Measurements from ENCODE around the gene B3GNT7. TPM values are rescaled to one million over a fixed set of nuclear protein-coding genes. Genes with fewer than 3 reads are reported as not detected.

The B3GNT7 gene
- total and polyA plus RNA-seq, 4 donors, result 0.74 to 1.7 (median 1.0) TPM

DNA sequence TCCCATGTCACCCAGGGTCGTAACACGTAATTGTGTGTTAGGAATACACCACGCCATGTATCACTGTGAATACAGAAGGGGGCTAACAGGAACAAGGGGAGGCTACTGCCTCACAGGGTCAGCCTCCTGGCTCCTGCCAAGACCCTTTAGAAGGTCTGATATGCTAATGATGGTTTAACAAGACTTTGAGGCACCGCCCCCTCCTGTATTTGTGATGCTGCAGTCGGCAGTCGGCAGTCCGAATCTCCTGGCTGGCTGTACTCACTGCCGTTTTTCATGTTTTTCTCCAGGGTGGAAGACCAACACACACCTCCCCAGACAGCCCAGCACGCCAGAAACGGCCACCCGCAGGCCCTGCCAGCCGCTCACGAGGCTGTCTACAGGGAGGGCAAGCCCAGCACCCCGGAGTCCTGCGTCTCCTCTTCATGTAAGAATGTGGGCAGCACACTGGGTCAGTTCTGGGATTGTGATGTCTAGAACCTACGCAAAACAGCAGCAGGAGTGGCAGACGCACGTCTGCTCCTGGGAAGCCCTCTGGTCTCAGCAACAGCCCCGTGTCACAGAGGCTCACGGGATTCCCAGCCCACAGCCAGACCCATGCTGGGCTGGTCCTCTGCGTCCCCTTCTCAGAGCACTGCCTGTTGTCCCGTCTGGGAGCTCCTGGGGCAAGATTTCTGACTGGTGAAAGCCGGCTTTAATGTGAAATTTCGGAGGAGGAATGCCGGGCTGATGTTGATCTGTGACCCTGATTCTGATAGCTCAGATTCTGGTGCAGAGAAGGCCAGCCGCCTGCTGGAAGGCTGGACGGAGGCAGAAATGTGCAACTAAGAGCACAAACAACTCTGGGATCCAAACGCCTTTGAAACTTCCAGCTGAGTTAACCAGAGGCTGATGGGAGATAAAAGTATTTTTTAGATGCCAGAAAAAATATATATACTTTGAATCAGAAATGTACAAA, 39.7 kb upstream of the B3GNT7 start (continued):
- no peak for TF ChIP-seq NR2F2 (IDR thresholded peaks at IDR 0.05)

GRCh38 chr2:231356466-231356844, 39.1 kb upstream of the B3GNT7 start:
- Histone ChIP-seq H3K27ac (ENCODE audit: low read depth in 1 of 2, low read length in 2 of 2) (no peak overlapping the region), H3K9me3 (ENCODE audit: control insufficient read depth in 4 of 4, low read length in 3 of 4) (no peaks in the 10 kb centered on the region), H3K36me3 (ENCODE audit: control insufficient read depth in 4 of 4, insufficient read depth in 3 of 4, low read depth in 1 of 4, low read length in 3 of 4) (no peaks in the 10 kb centered on the region), H3K4me1 (ENCODE audit: control insufficient read depth in 4 of 4, insufficient read depth in 4 of 4, low read length in 3 of 4) (no peaks in the 10 kb centered on the region), H3K27me3 (ENCODE audit: control insufficient read depth in 4 of 4, insufficient read depth in 4 of 4, low read length in 3 of 4) (no peaks in the 10 kb centered on the region), H3K9ac (ENCODE audit: low read depth in 1 of 2, low read length in 2 of 2) (no peak overlapping the region), H3K4me3 (ENCODE audit: low read depth in 1 of 3, low read length in 3 of 3) (no peak overlapping the region)
- TF ChIP-seq EGR1 (IDR thresholded peaks at IDR 0.05; ENCODE audit: low read depth in 2 of 2) (no peak), NR2F2 (IDR thresholded peaks at IDR 0.05) (no peak), RXRA (IDR thresholded peaks at IDR 0.05) (no peak), JUND (IDR thresholded peaks at IDR 0.05) (no peak), YY1 (IDR thresholded peaks at IDR 0.05) (no peak), RAD21 (IDR thresholded peaks at IDR 0.05) (no peak), HNF4A (conservative IDR thresholded peaks at IDR 0.05) (no peak), GABPA (IDR thresholded peaks at IDR 0.05 in 1 of 2, conservative IDR thresholded peaks at IDR 0.05 in 1 of 2) (no peak), HNF4G (IDR thresholded peaks at IDR 0.05) (no peak)
- TF ChIP-seq, protein P1, sequence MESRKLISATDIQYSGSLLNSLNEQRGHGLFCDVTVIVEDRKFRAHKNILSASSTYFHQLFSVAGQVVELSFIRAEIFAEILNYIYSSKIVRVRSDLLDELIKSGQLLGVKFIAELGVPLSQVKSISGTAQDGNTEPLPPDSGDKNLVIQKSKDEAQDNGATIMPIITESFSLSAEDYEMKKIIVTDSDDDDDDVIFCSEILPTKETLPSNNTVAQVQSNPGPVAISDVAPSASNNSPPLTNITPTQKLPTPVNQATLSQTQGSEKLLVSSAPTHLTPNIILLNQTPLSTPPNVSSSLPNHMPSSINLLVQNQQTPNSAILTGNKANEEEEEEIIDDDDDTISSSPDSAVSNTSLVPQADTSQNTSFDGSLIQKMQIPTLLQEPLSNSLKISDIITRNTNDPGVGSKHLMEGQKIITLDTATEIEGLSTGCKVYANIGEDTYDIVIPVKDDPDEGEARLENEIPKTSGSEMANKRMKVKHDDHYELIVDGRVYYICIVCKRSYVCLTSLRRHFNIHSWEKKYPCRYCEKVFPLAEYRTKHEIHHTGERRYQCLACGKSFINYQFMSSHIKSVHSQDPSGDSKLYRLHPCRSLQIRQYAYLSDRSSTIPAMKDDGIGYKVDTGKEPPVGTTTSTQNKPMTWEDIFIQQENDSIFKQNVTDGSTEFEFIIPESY (IDR thresholded peaks at IDR 0.05), result no peak
- TF ChIP-seq, protein P2, sequence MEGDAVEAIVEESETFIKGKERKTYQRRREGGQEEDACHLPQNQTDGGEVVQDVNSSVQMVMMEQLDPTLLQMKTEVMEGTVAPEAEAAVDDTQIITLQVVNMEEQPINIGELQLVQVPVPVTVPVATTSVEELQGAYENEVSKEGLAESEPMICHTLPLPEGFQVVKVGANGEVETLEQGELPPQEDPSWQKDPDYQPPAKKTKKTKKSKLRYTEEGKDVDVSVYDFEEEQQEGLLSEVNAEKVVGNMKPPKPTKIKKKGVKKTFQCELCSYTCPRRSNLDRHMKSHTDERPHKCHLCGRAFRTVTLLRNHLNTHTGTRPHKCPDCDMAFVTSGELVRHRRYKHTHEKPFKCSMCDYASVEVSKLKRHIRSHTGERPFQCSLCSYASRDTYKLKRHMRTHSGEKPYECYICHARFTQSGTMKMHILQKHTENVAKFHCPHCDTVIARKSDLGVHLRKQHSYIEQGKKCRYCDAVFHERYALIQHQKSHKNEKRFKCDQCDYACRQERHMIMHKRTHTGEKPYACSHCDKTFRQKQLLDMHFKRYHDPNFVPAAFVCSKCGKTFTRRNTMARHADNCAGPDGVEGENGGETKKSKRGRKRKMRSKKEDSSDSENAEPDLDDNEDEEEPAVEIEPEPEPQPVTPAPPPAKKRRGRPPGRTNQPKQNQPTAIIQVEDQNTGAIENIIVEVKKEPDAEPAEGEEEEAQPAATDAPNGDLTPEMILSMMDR (IDR thresholded peaks at IDR 0.05; ENCODE audit: low read depth, low read length, missing input control), result no peak
- DNase-seq (ENCODE audit: low spot score), result no peak
- WGBS, result 85% methylated on average over 5 of the region's 5 CpGs

- 96% methylated on average over 7 of the region's 7 CpGs for WGBS
- H3K9ac ChIP-seq (ENCODE audit: low read depth in 1 of 2, low read length in 2 of 2), result no peak overlapping the region
- no peak overlapping the region for H3K4me3 ChIP-seq (ENCODE audit: low read depth in 1 of 3, low read length in 3 of 3)
- no peak overlapping the region for H3K27ac ChIP-seq (ENCODE audit: low read depth in 1 of 2, low read length in 2 of 2)
- DNase-seq (ENCODE audit: low spot score), result no peak
- no peaks in the 10 kb centered on the region for H3K4me1 ChIP-seq (ENCODE audit: control insufficient read depth in 4 of 4, insufficient read depth in 4 of 4, low read length in 3 of 4)
- H3K9me3 ChIP-seq (ENCODE audit: control insufficient read depth in 4 of 4, low read length in 3 of 4), result no peaks in the 10 kb centered on the region
- no peaks in the 10 kb centered on the region for H3K27me3 ChIP-seq (ENCODE audit: control insufficient read depth in 4 of 4, insufficient read depth in 4 of 4, low read length in 3 of 4)
- H3K36me3 ChIP-seq (ENCODE audit: control insufficient read depth in 4 of 4, insufficient read depth in 3 of 4, low read depth in 1 of 4, low read length in 3 of 4), result no peaks in the 10 kb centered on the region
- TF ChIP-seq GABPA (IDR thresholded peaks at IDR 0.05 in 1 of 2, conservative IDR thresholded peaks at IDR 0.05 in 1 of 2) (no peak), YY1 (IDR thresholded peaks at IDR 0.05) (no peak), REST (IDR thresholded peaks at IDR 0.05) (no peak), JUND (IDR thresholded peaks at IDR 0.05) (no peak), FOXA1 (IDR thresholded peaks at IDR 0.05) (no peak), HNF4A (conservative IDR thresholded peaks at IDR 0.05) (no peak), SP1 (IDR thresholded peaks at IDR 0.05) (no peak), RAD21 (IDR thresholded peaks at IDR 0.05) (no peak), FOXA2 (IDR thresholded peaks at IDR 0.05) (no peak)
Observed at GRCh38 chr2:231357048-231357447, 38.5 kb upstream of the B3GNT7 start.

Measured in liver (tissue), 9 donors.